Anterior cingulate cortex (tissue), 58 donors: ENCODE measurements around the gene TSSC4.
"Not testable (repeated sequence)": the region's sequence is repeated elsewhere in the genome, so short reads cannot be mapped to it uniquely, and the experiment has no call there.

Experiments
- DNase-seq, 58 donors: peaks; one replicate each; lab custom pipeline; 2025; lab: John Stamatoyannopoulos, UW

Gene TSSC4

GRCh38 chr11:2400069-2400761 is at the start of gene TSSC4:
TSSC4 (plus strand) TSS chr11:2400750; CDS start chr11:2402634, 1,884 bp downstream.
- peak; percentile 97 to 100 (median 100) for DNase-seq

GRCh38 chr11:2351701-2352100 is 48.8 kb upstream of the TSSC4 start:
- DNase-seq, result no peak

DNA sequence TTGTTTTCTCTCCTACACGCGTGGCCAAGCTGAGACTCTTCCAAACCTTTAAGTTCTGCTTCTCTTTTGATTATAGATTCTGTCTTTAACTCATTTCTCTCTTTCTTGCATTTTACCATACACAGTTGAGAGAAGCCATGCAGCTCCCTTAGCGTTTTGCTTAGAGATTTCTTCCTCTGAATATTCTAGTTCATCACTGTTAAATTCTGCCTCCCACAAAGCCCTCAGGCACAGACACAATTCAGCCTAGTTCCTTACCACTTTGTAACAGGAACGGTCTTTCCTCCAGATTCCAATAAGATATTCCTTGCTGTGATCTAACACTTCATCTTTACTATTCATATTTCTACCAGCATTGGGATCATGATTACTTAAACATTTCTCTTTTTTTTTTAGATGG is 48.1 kb upstream of the TSSC4 start:
- no peak for DNase-seq

DNA sequence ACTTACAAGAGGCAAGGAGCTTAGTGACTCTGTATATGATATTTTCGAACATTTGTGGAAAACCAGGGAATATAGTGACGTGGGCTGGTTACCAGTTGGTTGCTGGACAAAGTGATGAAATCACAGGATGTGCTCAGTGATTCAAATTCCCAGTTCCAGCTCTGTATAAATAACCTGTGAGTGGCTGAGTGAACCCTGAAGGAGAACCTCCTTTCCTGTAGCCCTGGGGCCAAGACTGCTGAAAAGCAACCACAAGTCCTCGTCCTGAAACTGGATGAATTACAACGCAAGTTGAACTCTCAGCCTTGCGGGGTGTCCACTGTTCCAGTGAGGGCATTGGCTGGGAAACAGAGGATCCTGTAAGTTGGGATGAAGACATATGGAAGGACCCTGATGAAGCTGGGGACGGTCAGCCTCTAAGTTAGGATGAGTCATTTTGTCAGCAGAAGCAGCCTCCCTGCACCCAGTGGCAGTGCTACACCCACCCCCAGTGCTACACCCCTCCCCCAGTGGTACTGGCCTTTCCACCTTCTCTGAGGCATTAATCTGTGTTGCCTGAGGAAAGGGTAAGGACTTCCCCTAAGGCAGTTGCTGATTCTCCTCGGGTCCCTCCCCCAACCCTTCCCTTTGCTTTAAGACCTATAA is 45.4 kb upstream of the TSSC4 start:
- DNase-seq, result no peak

- no peak for DNase-seq
Observed at GRCh38 chr11:2357246-2357645, 43.3 kb upstream of the TSSC4 start.

DNA sequence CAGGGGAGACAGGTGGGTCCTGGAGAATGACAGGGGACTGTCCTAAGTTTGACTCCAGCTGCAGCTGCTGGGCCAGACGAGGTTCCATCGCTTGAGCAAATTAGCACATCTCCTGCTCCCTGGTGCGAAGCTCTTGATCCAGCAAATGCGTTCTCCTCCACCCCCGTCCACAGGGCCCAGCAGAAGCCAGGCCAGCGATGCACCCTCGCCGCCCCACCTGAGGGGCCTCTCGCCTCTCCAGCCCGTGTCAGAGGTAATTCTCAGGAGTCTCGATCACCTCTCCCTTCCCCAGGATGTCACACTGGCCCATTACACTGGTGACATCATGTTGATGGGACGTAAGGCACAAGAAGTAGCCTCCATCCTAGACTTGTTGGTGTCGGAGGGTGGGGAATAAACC is 42.9 kb upstream of the TSSC4 start:
- not testable (repeated sequence) for DNase-seq

GRCh38 chr11:2358754-2359442 is 41.7 kb upstream of the TSSC4 start:
- no peak for DNase-seq

DNA sequence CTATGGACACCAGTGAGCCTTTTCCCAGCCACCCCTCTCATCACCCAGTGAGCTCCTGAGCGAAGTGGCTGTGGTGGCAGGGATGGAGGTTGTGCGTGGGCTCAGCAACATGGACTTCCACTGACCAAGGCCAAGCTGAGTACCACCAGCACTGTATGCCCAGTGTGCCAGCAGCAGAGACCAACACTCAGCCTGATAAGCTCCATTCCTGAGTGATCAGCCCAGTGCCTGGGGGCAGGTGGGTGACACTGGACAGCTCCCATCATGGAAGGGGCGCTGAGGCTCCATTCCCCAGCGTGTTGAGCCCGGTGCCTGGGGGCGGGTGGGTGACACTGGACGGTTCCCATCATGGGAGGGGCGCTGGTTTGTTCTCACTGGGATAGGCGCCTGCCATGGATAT is 41.0 kb upstream of the TSSC4 start:
- no peak for DNase-seq

- no peak for DNase-seq
Observed at GRCh38 chr11:2360081-2360642, 40.4 kb upstream of the TSSC4 start.

DNA sequence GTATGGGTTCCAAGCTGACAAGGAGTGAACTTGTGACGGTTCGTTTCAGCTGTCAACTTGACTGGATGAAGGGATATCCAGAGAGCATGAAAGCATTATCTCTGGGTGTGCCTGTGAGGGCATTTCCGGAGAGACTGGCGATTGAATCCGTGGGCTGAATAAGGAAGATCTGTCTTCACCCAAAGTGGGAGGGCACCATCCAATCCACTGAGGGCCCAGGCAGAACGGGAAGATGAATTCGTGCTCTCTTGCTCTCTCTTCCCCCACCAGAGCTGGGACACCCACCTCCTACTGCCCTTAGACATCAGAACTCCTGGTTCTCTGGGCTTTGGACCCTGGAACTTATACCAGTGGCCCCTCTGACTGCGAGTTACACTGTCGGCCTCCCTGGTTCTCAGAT is 39.0 kb upstream of the TSSC4 start:
- no peak for DNase-seq

DNA sequence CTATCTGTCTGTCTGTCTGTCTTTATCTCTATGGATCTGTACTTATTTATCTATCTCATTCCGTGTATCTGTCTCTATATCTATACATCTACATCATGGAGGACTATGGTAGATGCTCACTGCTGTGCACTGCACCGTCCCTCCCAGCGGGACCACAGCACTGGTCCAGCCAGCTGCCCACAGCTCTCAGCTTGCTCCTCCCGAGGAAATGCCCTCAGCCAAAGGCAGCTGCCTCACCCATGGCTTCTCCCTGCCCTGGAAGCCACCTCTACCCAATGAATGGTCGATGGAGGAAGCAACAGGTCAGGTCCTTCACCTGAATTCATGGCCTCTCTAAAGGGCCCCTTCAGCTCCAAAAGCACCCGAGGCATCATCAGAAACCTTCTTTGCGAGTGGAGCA is 38.1 kb upstream of the TSSC4 start:
- no peak for DNase-seq

- DNase-seq, result no peak
Observed at GRCh38 chr11:2363130-2363529, 37.4 kb upstream of the TSSC4 start.

GRCh38 chr11:2363577-2364370 is 36.8 kb upstream of the TSSC4 start:
- DNase-seq, result no peak

- DNase-seq, result not testable (repeated sequence)
Observed at GRCh38 chr11:2364386-2364785, 36.2 kb upstream of the TSSC4 start.

DNA sequence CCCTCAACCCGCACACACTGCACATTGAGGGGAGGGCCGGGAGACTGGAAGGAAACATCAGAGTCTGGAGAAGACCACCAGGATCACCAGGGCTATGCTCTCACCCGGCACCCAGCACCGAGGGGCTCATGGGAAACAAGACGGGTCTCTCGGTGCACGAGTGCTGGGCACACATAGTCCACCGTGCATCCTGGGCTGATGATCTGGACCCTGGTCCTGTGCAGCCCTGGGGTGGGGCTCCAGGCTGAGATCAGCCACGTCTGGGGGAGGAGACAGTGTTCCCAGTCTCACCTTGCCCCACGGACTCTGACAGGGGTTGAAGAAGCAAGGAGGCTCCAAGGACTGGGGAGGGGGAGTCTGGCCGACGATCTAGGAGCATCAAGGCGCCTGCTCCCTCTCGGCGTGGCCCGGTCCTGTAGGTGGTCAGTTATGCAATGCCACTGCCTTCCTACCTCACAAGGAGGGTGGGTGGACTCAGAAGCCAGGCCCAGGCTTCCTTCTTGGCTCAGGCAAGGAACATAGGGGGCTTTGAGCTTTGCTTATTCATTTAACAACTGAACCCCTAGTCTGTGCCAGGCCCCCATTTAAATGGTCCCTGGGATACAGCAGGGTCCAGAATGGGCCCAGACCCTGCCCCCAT is 34.9 kb upstream of the TSSC4 start:
- no peak for DNase-seq

- DNase-seq, result peak in 42 of 58 donors; percentile 24 to 85 (median 59)
Observed at GRCh38 chr11:2366276-2366675, 34.3 kb upstream of the TSSC4 start.

DNA sequence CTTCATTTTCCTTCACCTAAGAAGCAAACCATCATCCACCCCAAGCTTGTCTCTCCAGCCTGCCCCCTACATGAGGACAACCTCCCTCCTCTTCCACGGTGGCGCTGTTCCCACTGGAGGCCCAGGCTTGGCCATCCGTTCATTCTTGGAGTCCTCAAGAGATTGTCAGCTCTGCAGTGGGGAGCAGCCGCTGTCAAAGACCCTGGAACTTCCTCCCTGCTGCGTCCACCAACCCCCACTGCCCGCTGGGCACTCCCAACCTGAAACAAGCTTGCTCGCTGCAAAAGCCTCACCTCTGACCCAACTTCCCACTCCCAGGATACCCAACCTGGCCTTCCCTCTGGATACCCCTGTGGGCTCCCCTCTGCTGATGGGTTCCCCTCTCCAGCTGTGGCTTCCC is 33.8 kb upstream of the TSSC4 start:
- DNase-seq, result no peak

DNA sequence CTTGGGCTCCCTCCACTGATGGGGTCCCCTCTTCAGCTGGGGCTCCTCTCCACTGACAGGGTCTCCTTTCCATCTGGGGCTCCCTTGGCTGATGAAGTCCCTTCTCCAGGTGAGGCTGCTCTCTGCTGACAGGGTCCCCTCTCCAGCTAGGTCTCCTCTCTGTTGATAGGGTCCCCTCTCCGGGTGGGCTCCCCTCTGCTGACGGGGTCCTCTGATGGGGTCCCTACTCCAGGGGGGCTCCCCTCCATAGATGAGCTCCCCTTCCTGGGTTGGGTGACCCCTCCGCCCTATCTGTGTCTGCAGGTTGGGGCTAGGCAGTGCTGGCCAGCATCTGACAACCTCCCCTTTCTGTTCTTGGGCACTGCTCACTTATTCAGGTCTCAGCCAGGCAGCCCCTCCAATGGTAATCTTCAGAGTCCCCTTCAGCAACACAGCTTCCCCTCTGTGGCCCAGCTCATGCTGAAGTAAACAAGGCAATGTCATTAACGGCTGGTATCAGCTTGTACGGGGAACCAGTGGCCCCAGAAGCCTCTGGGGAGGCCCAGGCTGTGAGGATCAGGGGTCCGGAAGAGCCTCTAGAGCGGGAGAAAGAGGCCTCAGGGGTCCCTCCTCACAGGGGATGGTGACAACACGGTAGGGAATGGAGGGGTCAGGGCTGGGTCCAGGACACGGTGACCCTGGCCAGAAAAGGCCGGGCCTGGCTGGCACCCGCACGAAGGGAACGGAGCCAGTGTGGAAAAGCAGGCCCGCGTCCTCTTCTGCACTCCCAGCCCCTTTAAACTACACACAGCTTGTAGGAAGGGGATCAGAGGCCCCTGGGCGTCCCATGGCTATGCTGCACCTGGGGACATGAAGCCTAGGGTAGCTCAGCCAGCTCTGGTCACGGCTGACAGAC is 33.0 kb upstream of the TSSC4 start:
- no peak for DNase-seq
